ENCODE measurements around the gene MS4A10. TPM values are rescaled to one million over a fixed set of nuclear protein-coding genes. Genes with fewer than 3 reads are reported as not detected.
"Not testable (repeated sequence)": the region's sequence is repeated elsewhere in the genome, so short reads cannot be mapped to it uniquely, and the experiment has no call there.

The MS4A10 gene
- polyA plus RNA-seq, 2 of the 4 experiments (the other 2 are of a cell fraction): not detected

DNA sequence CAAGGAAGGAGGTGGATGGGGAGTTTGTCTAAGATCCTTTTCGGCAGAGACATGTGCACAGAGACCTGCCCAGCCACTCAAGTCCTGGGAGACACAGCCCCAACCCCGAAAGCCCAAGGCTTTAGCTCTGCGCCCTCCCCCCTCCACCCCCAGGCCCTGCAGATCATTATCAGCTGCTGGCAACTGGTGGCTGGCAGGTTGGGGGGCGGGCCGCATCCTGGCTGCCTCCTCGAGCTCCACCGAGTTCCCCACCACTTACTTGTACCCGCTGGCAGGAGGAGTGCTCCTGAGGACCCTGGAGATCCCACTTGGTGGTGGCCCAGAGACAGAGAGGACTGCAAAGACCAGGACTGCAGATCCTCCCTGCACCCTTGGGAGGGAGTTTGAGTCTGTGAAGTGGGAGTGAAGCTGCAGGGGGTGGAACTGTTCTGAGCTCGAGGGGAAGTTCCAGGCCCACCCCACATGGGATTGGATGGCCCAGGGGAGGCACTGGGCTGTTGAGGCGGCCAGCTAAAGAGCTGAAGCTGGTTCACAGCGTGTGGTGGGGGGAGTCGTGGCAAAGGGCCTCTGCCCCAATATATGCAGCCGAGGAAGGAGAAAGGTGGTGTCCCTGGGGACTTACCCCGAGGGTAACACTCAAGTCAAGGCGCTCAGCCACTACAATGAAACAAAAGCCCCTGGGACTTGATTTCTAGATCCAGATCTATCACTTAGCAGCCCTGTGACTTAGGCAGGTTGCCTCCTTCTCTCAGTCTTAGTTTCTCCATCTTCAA, 36.9 kb downstream of the MS4A10 start (continued):
- TF ChIP-seq RFX5 (IDR thresholded peaks at IDR 0.05) (no peak), EHF (CRISPR knock-in tag; IDR thresholded peaks at IDR 0.05) (no peak), BHLHE40 (IDR thresholded peaks at IDR 0.05; ENCODE audit: low read depth, low read length) (no peak), REST (IDR thresholded peaks at IDR 0.05) (no peak)

- DNase-seq (ENCODE audit: low read depth in 1 of 2, low spot score in 1 of 2); H3K4me2 ChIP-seq; H3K4me1 ChIP-seq; H3K4me3 ChIP-seq; FAIRE-seq; ATAC-seq; H3K9me3 ChIP-seq; H3K27ac ChIP-seq; POLR2A ChIA-PET: not testable (repeated sequence)
- WGBS (ENCODE audit: missing lambda C conversion rate): 66% methylated on average over 5 of the region's 5 CpGs
- CTCF ChIA-PET: interaction anchor here (0.8 to 7.7 kb wide), 3 partner anchors 8 to 76 kb away, joined by 3 to 67 read pairs (median 18); no protein-coding TSS in a partner anchor
These were observed 38.7 kb downstream of the MS4A10 start for GRCh38 chr11:60823745-60824306.

DNA sequence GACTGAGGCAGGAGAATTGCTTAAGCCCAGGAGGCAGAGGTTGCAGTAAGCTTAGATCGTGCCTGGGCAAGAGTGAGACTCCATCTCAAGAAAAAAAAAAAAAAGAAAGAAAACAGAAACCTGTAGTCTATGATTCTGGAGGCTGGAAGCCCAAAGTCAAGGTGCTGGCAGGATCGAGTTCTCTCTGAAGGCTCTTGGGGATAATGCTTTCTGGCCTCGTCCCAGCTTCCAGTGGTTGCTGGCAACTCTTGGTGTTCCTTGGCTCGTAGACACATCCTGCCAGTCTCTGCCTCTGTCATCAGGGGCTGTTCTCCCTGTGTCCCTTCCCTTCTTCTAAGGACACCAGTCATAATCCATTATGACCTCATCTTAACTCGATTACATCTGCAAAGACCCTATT, 40.0 kb downstream of the MS4A10 start:
- CTCF ChIA-PET: interaction anchor here (0.6 to 2.1 kb wide), 3 partner anchors 12 to 41 kb away, joined by 3 to 5 read pairs (median 3); no protein-coding TSS in a partner anchor
- FAIRE-seq (no peak), ATAC-seq (no peak), DNase-seq (ENCODE audit: low read depth in 1 of 2, low spot score in 1 of 2) (no peak)
- no peak for TF ChIP-seq MYC (IDR thresholded peaks at IDR 0.05; ENCODE audit: borderline replicate concordance, low read length)
- TF ChIP-seq, protein P1, sequence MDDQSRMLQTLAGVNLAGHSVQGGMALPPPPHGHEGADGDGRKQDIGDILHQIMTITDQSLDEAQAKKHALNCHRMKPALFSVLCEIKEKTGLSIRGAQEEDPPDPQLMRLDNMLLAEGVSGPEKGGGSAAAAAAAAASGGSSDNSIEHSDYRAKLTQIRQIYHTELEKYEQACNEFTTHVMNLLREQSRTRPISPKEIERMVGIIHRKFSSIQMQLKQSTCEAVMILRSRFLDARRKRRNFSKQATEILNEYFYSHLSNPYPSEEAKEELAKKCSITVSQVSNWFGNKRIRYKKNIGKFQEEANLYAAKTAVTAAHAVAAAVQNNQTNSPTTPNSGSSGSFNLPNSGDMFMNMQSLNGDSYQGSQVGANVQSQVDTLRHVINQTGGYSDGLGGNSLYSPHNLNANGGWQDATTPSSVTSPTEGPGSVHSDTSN (IDR thresholded peaks at IDR 0.05): no peak
- no peak for TF ChIP-seq JUNB (IDR thresholded peaks at IDR 0.05)
- TF ChIP-seq POLR2A (IDR thresholded peaks at IDR 0.05; ENCODE audit: low read length): no peak
- TF ChIP-seq HDAC2 (IDR thresholded peaks at IDR 0.05): no peak
- TF ChIP-seq RFX5 (IDR thresholded peaks at IDR 0.05): no peak
- TF ChIP-seq RNF2 (IDR thresholded peaks at IDR 0.05; ENCODE audit: borderline replicate concordance, low read depth): no peak
- TF ChIP-seq ZNF302 (CRISPR knock-in tag; IDR thresholded peaks at IDR 0.05): no peak
- no peak for TF ChIP-seq GATA3 (IDR thresholded peaks at IDR 0.05; ENCODE audit: borderline replicate concordance)
- no peak for TF ChIP-seq PHF8 (IDR thresholded peaks at IDR 0.05; ENCODE audit: borderline replicate concordance, low read depth)
- TF ChIP-seq CBX8 (IDR thresholded peaks at IDR 0.05): no peak
- TF ChIP-seq FOSB (CRISPR knock-in tag; IDR thresholded peaks at IDR 0.05): no peak
- no peak for TF ChIP-seq CBX2 (IDR thresholded peaks at IDR 0.05; ENCODE audit: borderline replicate concordance, low read depth)
- no peak for TF ChIP-seq BHLHE40 (IDR thresholded peaks at IDR 0.05; ENCODE audit: low read depth, low read length)
- TF ChIP-seq ESRRA (IDR thresholded peaks at IDR 0.05; ENCODE audit: borderline replicate concordance, low read length): no peak
- WGBS (ENCODE audit: missing lambda C conversion rate): 31% methylated on average over 5 of the region's 5 CpGs
- POLR2A ChIA-PET: no interaction called here
- no peak overlapping the region for H3K4me2 ChIP-seq
- no peak overlapping the region for H3K27ac ChIP-seq
- H3K4me3 ChIP-seq: no peak overlapping the region
- no peaks in the 10 kb centered on the region for H3K9me3 ChIP-seq
- no peaks in the 10 kb centered on the region for H3K4me1 ChIP-seq

Data from A549 (cell line).